DND-41 (cell line): ENCODE data around the gene KMT5C.

Experiments used
- CTCF ChIP-seq: IDR thresholded peaks from 2 replicates; pipeline ENCODE4 v1.5.1; 2012; ENCODE audit warnings: borderline replicate concordance, low read length, moderate library complexity, mild to moderate bottlenecking; ENCODE audit not compliant: poor library complexity, severe bottlenecking; ENCODE audit errors: extremely low read depth
- EZH2 ChIP-seq: IDR thresholded peaks from 3 replicates; pipeline ENCODE4 v1.6.1; 2012; ENCODE audit warnings: borderline replicate concordance, low read depth, mild to moderate bottlenecking, moderate library complexity, low read length, inconsistent platforms; ENCODE audit not compliant: severe bottlenecking

- TF ChIP-seq EZH2 = no peak
- no peak for TF ChIP-seq CTCF
Observed at GRCh38 chr19:55322204-55322885, 17.3 kb upstream of the KMT5C start.
